ENCODE results near the gene CCDC34. TPM values are rescaled to one million over a fixed set of nuclear protein-coding genes. Genes with fewer than 3 reads are reported as not detected.
A peak's percentile ranks its signal among the peaks of the same experiment; 100 is the strongest.

CCDC34 gene
- total and polyA plus RNA-seq, 8 donors, result 3.3 to 10.1 (median 4.5) TPM

DNA sequence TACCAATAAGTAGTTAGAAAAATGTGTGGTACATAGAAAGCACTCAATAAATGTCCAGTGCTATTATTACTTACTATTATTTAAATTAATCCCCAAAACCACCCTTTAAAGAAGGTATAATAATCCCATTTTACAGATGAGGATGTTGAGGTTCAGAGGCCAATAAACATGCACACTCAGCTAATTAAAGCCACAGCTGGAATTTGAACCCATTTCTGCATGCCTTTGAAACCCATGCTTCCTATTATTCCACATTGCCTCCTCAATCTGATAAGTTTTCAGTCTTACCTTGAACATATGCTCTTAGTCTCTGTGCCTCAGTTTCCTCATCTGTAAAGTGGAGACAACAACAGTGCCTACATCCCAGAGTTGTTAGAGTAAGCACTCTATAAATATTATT lies 52.8 kb downstream of the CCDC34 start:
- TF ChIP-seq, protein P1, sequence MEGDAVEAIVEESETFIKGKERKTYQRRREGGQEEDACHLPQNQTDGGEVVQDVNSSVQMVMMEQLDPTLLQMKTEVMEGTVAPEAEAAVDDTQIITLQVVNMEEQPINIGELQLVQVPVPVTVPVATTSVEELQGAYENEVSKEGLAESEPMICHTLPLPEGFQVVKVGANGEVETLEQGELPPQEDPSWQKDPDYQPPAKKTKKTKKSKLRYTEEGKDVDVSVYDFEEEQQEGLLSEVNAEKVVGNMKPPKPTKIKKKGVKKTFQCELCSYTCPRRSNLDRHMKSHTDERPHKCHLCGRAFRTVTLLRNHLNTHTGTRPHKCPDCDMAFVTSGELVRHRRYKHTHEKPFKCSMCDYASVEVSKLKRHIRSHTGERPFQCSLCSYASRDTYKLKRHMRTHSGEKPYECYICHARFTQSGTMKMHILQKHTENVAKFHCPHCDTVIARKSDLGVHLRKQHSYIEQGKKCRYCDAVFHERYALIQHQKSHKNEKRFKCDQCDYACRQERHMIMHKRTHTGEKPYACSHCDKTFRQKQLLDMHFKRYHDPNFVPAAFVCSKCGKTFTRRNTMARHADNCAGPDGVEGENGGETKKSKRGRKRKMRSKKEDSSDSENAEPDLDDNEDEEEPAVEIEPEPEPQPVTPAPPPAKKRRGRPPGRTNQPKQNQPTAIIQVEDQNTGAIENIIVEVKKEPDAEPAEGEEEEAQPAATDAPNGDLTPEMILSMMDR (IDR thresholded peaks at IDR 0.05), result no peak
- DNase-seq, result no peak
- H3K27me3 ChIP-seq, result no peaks in the 10 kb centered on the region
- ATAC-seq, result no peak
- no peaks in the 10 kb centered on the region for H3K9me3 ChIP-seq
- no peak for FAIRE-seq
- peaks cover 21 to 34% (median 26%) of the 10 kb centered on the region in 3 donors for H3K4me1 ChIP-seq
- H3K36me3 ChIP-seq, result no peaks in the 10 kb centered on the region
- no peak overlapping the region for H3K4me3 ChIP-seq
- intact Hi-C loops (cut with DNase I), result no loop called here
- no peak overlapping the region for H3K27ac ChIP-seq

DNA sequence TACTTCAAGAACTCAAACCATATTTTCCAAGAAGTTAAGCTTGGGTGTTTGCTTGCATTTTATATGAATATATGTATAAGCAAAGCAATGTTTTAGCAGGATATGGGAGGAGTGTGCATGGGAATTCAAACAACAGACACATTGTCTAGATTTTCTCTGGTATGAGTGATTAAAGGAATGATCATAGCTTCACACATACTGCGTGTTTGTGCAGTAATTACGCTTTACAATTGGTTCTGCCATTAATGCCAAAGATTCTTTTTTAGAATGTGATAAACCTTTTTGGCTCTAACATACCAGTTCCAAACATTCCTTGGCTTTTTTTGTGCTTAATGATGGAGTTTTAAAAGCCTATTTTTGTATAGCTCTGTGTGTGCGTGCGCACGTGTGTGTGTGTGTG lies 54.0 kb downstream of the CCDC34 start:
- H3K4me1 ChIP-seq, result peaks cover 21 to 34% (median 26%) of the 10 kb centered on the region in 3 donors
- intact Hi-C loops (cut with DNase I), result no loop called here
- H3K36me3 ChIP-seq, result no peaks in the 10 kb centered on the region
- TF ChIP-seq, protein P1 (IDR thresholded peaks at IDR 0.05), result no peak
- no peak for ATAC-seq
- no peaks in the 10 kb centered on the region for H3K27me3 ChIP-seq
- FAIRE-seq, result no peak
- no peaks in the 10 kb centered on the region for H3K9me3 ChIP-seq
- H3K4me3 ChIP-seq, result no peak overlapping the region
- H3K27ac ChIP-seq, result no peak overlapping the region
- 69 to 77% methylated on average over 5 of the region's 5 CpGs for WGBS, 2 donors
- DNase-seq, result no peak

DNA sequence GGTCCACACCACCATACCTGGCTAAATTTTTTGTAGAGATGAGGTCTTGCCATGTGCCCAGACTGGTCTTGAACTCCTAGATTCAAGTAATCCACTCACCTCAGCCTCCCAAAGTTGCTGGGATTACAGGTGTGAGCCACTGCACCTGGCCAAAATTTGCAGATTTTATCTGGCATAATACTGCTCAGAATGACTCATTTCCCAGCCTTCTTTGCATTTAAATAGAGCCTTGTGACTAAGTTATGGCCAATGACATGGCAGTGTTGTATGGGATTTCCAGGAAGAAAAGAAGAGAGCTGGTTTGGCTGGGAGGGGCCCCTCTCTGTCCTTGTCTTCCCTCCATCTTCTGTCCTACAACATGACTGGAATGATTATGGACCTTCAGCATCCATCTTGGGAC lies 55.8 kb downstream of the CCDC34 start:
- no peaks in the 10 kb centered on the region for H3K27me3 ChIP-seq
- TF ChIP-seq, protein P1 (IDR thresholded peaks at IDR 0.05), result no peak
- ATAC-seq (no peak), DNase-seq (no peak), FAIRE-seq (no peak)
- no peaks in the 10 kb centered on the region for H3K9me3 ChIP-seq
- no peaks in the 10 kb centered on the region for H3K36me3 ChIP-seq
- no peak overlapping the region for H3K4me3 ChIP-seq
- H3K4me1 ChIP-seq, result peaks cover 9 to 19% (median 15%) of the 10 kb centered on the region in 3 donors
- H3K27ac ChIP-seq, result no peak overlapping the region
- intact Hi-C loops (cut with DNase I), result no loop called here

DNA sequence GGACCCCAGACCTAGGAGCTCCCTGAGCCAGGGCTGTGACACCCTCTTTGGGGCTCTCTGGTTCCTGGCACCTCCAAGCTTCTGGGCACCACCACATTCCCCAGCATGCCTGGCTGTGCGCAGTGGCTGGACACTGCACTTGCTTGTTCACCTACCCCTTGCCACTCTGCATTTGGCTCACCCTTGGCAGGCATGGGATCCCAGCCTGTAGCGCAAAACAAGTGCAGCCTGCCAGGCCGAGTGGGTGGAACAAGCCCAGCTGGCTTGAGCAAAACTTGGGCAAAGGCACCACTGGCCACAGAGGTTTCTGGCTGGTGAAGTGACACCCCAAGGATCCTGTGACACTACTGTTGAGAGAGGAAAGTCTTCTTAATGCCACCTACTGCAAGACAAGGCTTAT lies 57.3 kb downstream of the CCDC34 start:
- TF ChIP-seq, protein P1 (IDR thresholded peaks at IDR 0.05), result no peak
- FAIRE-seq (no peak), ATAC-seq (no peak), DNase-seq (peak in 1 of 6 donors; percentile 32)
- no peaks in the 10 kb centered on the region for H3K27me3 ChIP-seq
- no peaks in the 10 kb centered on the region for H3K9me3 ChIP-seq
- H3K27ac ChIP-seq, result no peak overlapping the region
- 79 to 92% methylated on average over 3 of the region's 3 CpGs for WGBS, 2 donors
- intact Hi-C loops (cut with DNase I), result no loop called here
- H3K4me1 ChIP-seq, result peaks cover 0 to 4% (median 3%) of the 10 kb centered on the region in 3 donors
- no peak overlapping the region for H3K4me3 ChIP-seq
- no peaks in the 10 kb centered on the region for H3K36me3 ChIP-seq

DNA sequence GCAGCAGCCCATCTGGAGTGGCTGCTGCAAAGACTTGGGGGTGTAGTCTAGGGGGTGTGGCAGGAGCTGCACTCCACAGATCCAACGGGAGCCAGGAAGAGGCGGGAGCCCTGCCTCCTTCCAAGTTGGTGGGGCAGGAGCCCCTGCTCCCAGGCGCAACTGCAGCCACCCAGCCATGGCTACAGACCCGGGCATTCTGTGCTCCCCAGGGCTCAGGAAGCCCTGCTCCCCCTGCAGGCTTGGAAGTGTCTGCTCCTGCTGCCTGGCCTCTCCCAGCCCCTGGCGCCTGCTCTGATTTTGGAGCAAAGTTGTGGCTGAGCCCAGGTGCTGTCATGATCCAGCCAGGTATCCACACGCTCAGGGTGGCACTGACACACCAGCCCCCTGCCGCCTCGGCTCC lies 58.5 kb downstream of the CCDC34 start:
- FAIRE-seq (no peak), DNase-seq (peak in 1 of 6 donors; percentile 62), ATAC-seq (no peak)
- TF ChIP-seq, protein P1 (IDR thresholded peaks at IDR 0.05), result no peak
- Histone ChIP-seq H3K27ac (no peak overlapping the region), H3K9me3 (no peaks in the 10 kb centered on the region), H3K4me1 (no peaks in the 10 kb centered on the region), H3K4me3 (no peak overlapping the region), H3K27me3 (no peaks in the 10 kb centered on the region), H3K36me3 (no peaks in the 10 kb centered on the region)
- WGBS, 2 donors, result 96 to 97% methylated on average over 8 of the region's 8 CpGs
- intact Hi-C loops (cut with DNase I), result no loop called here
